HEK293 (cell line): ENCODE measurements around the gene COMMD7.

Source experiments
- CTCF ChIA-PET: fragments of 350-600 bp; formaldehyde crosslinking; extraction: SDS; loops from one replicate; lab custom pipeline; 2021; ENCODE audit warnings: antibody characterized with exemption; lab: Yijun Ruan, JAX
- POLR2A ChIA-PET: fragments of 300-600 bp; formaldehyde crosslinking; extraction: SDS; loops from one replicate; lab custom pipeline; 2020; ENCODE audit warnings: antibody characterized with exemption, inconsistent platforms; lab: Yijun Ruan, JAX
- H3K27ac ChIP-seq: fragments of 200-500 bp; sonication (Bioruptor generic); 2 replicates; pipeline ENCODE4 v1.5.1; 2014; ENCODE audit warnings: low read depth, low read length, control low read depth, inconsistent platforms; ENCODE audit errors: extremely low read depth
- H3K36me3 ChIP-seq, 2 experiments: fragments of 200-500 bp in 1 of 2; sonication (Bioruptor generic) in 1 of 2; 1 replicate in 1 of 2; 2 replicates in 1 of 2; pipeline ENCODE4 v1.5.1; 2014 to 2017; ENCODE audit warnings: inconsistent platforms in 2 of 2, low read length in 2 of 2; ENCODE audit not compliant: control insufficient read depth in 2 of 2, insufficient read depth in 1 of 2
- H3K4me1 ChIP-seq: fragments of 200-500 bp; sonication (Bioruptor generic); 2 replicates; pipeline ENCODE4 v1.5.1; 2014; ENCODE audit warnings: mild to moderate bottlenecking, low read length, inconsistent platforms; ENCODE audit not compliant: control insufficient read depth, insufficient read depth
- H3K4me3 ChIP-seq: 2 replicates; pipeline ENCODE4 v1.5.1; 2011; ENCODE audit warnings: low read depth, mild to moderate bottlenecking, control low read depth, low read length, moderate library complexity
- H3K9me3 ChIP-seq: fragments of 200-500 bp; sonication (Bioruptor generic); 2 replicates; pipeline ENCODE4 v1.5.1; 2014; ENCODE audit warnings: low read depth, low read length, inconsistent platforms; ENCODE audit not compliant: control insufficient read depth, insufficient read depth
- KLF7 ChIP-seq: fragments of 450-650 bp; formaldehyde crosslinking; IDR thresholded peaks from 2 replicates; pipeline ENCODE4 v1.5.1; 2016; ENCODE audit warnings: missing biosample characterization, missing genetic modification characterization, borderline replicate concordance
- PRDM1 ChIP-seq: fragments of 450-650 bp; formaldehyde crosslinking; IDR thresholded peaks from 2 replicates; pipeline ENCODE4; 2016; ENCODE audit warnings: missing biosample characterization, missing genetic modification characterization
- REPIN1 ChIP-seq: fragments of 450-650 bp; formaldehyde crosslinking; IDR thresholded peaks from 2 replicates; pipeline ENCODE4 v1.5.1; 2017; ENCODE audit warnings: missing biosample characterization, missing genetic modification characterization, low read depth
- ZFHX2 ChIP-seq: fragments of 450-650 bp; formaldehyde crosslinking; conservative IDR thresholded peaks from 2 replicates; pipeline ENCODE4 v1.5.1; 2016; ENCODE audit warnings: missing biosample characterization, missing genetic modification characterization
- ZNF112 ChIP-seq: fragments of 450-650 bp; formaldehyde crosslinking; IDR thresholded peaks from 2 replicates; pipeline ENCODE4 v1.5.0; 2017; ENCODE audit warnings: missing biosample characterization, missing genetic modification characterization
- ZNF19 ChIP-seq: fragments of 450-650 bp; formaldehyde crosslinking; IDR thresholded peaks from 2 replicates; pipeline ENCODE4; 2016; ENCODE audit warnings: missing biosample characterization, missing genetic modification characterization, low read depth
- ZNF211 ChIP-seq: fragments of 450-650 bp; formaldehyde crosslinking; IDR thresholded peaks from 2 replicates; pipeline ENCODE4 v1.5.1; 2016; ENCODE audit warnings: low read depth, missing biosample characterization, missing genetic modification characterization
- ZNF324 ChIP-seq: fragments of 450-650 bp; formaldehyde crosslinking; IDR thresholded peaks from 2 replicates; pipeline ENCODE4 v1.5.1; 2016; ENCODE audit warnings: missing biosample characterization, missing genetic modification characterization
- ZNF423 ChIP-seq: fragments of 450-650 bp; formaldehyde crosslinking; IDR thresholded peaks from 2 replicates; pipeline ENCODE4 v1.5.1; 2016; ENCODE audit warnings: missing biosample characterization, missing genetic modification characterization
- ZNF510 ChIP-seq: fragments of 450-650 bp; formaldehyde crosslinking; IDR thresholded peaks from 2 replicates; pipeline ENCODE4 v1.5.1; 2018; ENCODE audit warnings: mild to moderate bottlenecking, missing genetic modification characterization, missing biosample characterization; ENCODE audit not compliant: insufficient replicate concordance
- ZNF529 ChIP-seq: fragments of 450-650 bp; formaldehyde crosslinking; IDR thresholded peaks from 2 replicates; pipeline ENCODE4 v1.5.1; 2017; ENCODE audit warnings: missing genetic modification characterization, missing biosample characterization; ENCODE audit not compliant: insufficient replicate concordance
- ZNF560 ChIP-seq: fragments of 450-650 bp; formaldehyde crosslinking; IDR thresholded peaks from 2 replicates; pipeline ENCODE4 v1.5.1; 2017; ENCODE audit warnings: missing biosample characterization, missing genetic modification characterization, borderline replicate concordance
- ZNF561 ChIP-seq: fragments of 450-650 bp; IDR thresholded peaks from 2 replicates; pipeline ENCODE4 v1.5.1; 2018; ENCODE audit warnings: missing biosample characterization, missing genetic modification characterization, borderline replicate concordance
- ZNF600 ChIP-seq: fragments of 450-650 bp; formaldehyde crosslinking; IDR thresholded peaks from 2 replicates; pipeline ENCODE4 v1.5.1; 2016; ENCODE audit warnings: missing biosample characterization, missing genetic modification characterization
- ZNF624 ChIP-seq: fragments of 450-650 bp; formaldehyde crosslinking; IDR thresholded peaks from 2 replicates; pipeline ENCODE4 v1.5.1; 2017; ENCODE audit warnings: missing biosample characterization, missing genetic modification characterization
- ZNF792 ChIP-seq: fragments of 450-650 bp; formaldehyde crosslinking; IDR thresholded peaks from 2 replicates; pipeline ENCODE4 v1.5.1; 2016; ENCODE audit warnings: missing biosample characterization, missing genetic modification characterization
- TF ChIP-seq, protein P1 (sequence below): fragments of 450-650 bp; formaldehyde crosslinking; optimal IDR thresholded peaks from 2 replicates; pipeline ENCODE3; 2016; ENCODE audit warnings: missing biosample characterization, mild to moderate bottlenecking, missing genetic modification characterization
- TF ChIP-seq, protein P2 (sequence below): fragments of 450-650 bp; formaldehyde crosslinking; IDR thresholded peaks from 2 replicates; pipeline ENCODE4 v1.5.1; 2016; ENCODE audit warnings: missing biosample characterization, missing genetic modification characterization, low read depth
- TF ChIP-seq, protein P3 (sequence below): fragments of 450-650 bp; formaldehyde crosslinking; IDR thresholded peaks from 2 replicates; pipeline ENCODE4 v1.5.1; 2016; ENCODE audit warnings: missing biosample characterization, missing genetic modification characterization
- TF ChIP-seq, protein P4 (sequence below): fragments of 450-650 bp; formaldehyde crosslinking; conservative IDR thresholded peaks from 2 replicates; pipeline ENCODE4 v1.5.1; 2016; ENCODE audit warnings: low read depth, missing biosample characterization, missing genetic modification characterization

Gene COMMD7

DNA sequence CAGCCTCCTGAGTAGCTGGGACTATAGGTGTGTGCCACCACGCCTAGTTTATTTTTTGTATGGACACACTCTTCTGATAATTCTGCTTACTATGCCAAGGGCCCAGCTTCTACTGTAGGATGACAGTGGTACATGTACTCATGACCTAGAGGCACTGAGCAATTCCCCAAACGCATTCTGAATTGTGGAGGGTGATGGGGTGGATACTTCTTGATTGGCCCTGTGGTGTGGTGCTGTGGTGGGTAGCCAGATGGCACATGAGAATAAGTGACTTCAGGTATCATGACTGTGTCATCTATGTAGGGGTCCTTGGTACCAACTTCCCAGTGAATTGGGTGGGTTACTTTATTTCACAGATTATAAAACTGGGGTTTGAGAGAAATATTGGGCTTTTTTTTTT lies 30.0 kb upstream of the COMMD7 start:
- Histone ChIP-seq H3K9me3 (no peaks in the 10 kb centered on the region), H3K36me3 (no peaks in the 10 kb centered on the region), H3K27ac (no peak overlapping the region), H3K4me1 (peaks cover 3% of the 10 kb centered on the region; the same call in 1 of the 2 replicates), H3K4me3 (no peak overlapping the region)
- POLR2A ChIA-PET, result interaction anchor here (0.7 kb wide), 1 partner anchor 10 kb away, joined by 7 read pairs; no protein-coding TSS in a partner anchor
- TF ChIP-seq, protein P1, sequence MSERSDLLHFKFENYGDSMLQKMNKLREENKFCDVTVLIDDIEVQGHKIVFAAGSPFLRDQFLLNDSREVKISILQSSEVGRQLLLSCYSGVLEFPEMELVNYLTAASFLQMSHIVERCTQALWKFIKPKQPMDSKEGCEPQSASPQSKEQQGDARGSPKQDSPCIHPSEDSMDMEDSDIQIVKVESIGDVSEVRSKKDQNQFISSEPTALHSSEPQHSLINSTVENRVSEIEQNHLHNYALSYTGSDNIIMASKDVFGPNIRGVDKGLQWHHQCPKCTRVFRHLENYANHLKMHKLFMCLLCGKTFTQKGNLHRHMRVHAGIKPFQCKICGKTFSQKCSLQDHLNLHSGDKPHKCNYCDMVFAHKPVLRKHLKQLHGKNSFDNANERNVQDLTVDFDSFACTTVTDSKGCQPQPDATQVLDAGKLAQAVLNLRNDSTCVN (tag by site-specific recombination), result no peak
- TF ChIP-seq ZNF510, result no peak
- TF ChIP-seq ZNF561 (tag by site-specific recombination), result no peak
- TF ChIP-seq ZNF324 (tag by site-specific recombination), result no peak
- no peak for TF ChIP-seq ZNF112
- no peak for TF ChIP-seq REPIN1 (tag by site-specific recombination)
- no peak for TF ChIP-seq ZNF19 (tag by site-specific recombination)
- TF ChIP-seq ZNF792, result no peak
- no peak for TF ChIP-seq ZNF211
- TF ChIP-seq, protein P2, sequence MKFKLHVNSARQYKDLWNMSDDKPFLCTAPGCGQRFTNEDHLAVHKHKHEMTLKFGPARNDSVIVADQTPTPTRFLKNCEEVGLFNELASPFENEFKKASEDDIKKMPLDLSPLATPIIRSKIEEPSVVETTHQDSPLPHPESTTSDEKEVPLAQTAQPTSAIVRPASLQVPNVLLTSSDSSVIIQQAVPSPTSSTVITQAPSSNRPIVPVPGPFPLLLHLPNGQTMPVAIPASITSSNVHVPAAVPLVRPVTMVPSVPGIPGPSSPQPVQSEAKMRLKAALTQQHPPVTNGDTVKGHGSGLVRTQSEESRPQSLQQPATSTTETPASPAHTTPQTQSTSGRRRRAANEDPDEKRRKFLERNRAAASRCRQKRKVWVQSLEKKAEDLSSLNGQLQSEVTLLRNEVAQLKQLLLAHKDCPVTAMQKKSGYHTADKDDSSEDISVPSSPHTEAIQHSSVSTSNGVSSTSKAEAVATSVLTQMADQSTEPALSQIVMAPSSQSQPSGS, result no peak
- no peak for TF ChIP-seq KLF7 (tag by site-specific recombination)
- no peak for TF ChIP-seq ZNF423 (tag by site-specific recombination)
- TF ChIP-seq, protein P3, sequence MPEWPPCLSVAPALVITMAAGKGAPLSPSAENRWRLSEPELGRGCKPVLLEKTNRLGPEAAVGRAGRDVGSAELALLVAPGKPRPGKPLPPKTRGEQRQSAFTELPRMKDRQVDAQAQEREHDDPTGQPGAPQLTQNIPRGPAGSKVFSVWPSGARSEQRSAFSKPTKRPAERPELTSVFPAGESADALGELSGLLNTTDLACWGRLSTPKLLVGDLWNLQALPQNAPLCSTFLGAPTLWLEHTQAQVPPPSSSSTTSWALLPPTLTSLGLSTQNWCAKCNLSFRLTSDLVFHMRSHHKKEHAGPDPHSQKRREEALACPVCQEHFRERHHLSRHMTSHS (tag by site-specific recombination), result no peak
- no peak for TF ChIP-seq ZNF624 (tag by site-specific recombination)
- no peak for TF ChIP-seq ZNF600 (tag by site-specific recombination)
- no peak for TF ChIP-seq ZNF560 (tag by site-specific recombination)
- TF ChIP-seq, protein P4, sequence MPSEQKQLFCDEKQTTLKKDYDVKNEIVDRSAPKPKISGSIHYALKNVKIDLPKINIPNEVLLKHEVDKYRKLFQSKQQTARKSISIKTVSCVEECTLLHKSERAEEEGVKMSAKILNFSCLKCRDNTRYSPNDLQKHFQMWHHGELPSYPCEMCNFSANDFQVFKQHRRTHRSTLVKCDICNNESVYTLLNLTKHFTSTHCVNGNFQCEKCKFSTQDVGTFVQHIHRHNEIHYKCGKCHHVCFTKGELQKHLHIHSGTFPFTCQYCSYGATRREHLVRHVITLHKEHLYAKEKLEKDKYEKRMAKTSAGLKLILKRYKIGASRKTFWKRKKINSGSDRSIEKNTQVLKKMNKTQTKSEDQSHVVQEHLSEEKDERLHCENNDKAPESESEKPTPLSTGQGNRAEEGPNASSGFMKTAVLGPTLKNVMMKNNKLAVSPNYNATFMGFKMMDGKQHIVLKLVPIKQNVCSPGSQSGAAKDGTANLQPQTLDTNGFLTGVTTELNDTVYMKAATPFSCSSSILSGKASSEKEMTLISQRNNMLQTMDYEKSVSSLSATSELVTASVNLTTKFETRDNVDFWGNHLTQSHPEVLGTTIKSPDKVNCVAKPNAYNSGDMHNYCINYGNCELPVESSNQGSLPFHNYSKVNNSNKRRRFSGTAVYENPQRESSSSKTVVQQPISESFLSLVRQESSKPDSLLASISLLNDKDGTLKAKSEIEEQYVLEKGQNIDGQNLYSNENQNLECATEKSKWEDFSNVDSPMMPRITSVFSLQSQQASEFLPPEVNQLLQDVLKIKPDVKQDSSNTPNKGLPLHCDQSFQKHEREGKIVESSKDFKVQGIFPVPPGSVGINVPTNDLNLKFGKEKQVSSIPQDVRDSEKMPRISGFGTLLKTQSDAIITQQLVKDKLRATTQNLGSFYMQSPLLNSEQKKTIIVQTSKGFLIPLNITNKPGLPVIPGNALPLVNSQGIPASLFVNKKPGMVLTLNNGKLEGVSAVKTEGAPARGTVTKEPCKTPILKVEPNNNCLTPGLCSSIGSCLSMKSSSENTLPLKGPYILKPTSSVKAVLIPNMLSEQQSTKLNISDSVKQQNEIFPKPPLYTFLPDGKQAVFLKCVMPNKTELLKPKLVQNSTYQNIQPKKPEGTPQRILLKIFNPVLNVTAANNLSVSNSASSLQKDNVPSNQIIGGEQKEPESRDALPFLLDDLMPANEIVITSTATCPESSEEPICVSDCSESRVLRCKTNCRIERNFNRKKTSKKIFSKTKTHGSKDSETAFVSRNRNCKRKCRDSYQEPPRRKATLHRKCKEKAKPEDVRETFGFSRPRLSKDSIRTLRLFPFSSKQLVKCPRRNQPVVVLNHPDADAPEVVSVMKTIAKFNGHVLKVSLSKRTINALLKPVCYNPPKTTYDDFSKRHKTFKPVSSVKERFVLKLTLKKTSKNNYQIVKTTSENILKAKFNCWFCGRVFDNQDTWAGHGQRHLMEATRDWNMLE (tag by site-specific recombination), result no peak
- TF ChIP-seq PRDM1, result no peak
- no peak for TF ChIP-seq ZFHX2
- no peak for TF ChIP-seq ZNF529 (tag by site-specific recombination)
- CTCF ChIA-PET, result interaction anchor here (1.0 kb wide), 1 partner anchor 99 kb away, joined by 13 read pairs; the partner anchor contains the start of gene C20orf203
